ENCODE measurements around the gene ZNF709.
"Not testable (repeated sequence)": the region's sequence is repeated elsewhere in the genome, so short reads cannot be mapped to it uniquely, and the experiment has no call there.

ZNF709 gene

DNA sequence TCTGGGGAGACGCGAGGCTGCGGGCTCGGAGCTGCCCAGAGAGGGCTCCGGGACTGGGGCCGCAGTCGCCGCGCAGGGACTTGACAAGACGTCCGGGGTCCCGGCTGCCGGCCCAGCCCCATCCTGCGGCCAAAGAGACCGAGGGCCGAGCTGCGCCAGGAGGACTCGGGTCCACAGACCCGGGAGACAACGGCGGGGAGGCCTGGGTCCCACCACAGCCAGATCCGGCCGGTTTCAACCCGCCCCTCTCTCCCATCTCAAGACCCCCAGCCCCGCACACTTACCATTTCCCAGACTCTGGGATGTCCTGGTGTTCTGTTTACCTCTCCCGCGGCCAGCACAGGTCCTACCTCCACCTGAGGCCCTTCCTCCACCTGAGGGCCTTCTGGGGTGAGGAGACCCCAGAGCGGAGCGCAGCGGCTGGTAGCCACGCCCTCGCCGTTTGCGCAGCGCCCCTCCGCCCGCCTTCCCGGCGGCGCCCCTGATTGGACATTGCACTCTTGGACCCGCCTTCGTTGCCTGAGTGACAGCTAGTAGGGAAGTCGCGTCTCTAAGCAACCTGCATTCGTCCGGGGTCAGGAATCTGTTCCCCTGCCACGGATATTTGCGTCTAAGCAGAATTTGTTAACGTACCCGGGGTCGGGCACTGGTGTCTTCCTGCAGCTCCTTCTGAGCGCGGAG lies at the start of gene ZNF709:
TSS of gene ZNF709 (minus strand) at position 446 of the 681 bp plus-strand sequence. CDS start at position 287, 159 bp downstream.
- peak; percentile 90 for DNase-seq (ENCODE audit: low spot score)

GRCh38 chr19:12527034-12527836 lies 42.6 kb upstream of the ZNF709 start:
- no peak for DNase-seq (ENCODE audit: low spot score)

- DNase-seq (ENCODE audit: low spot score), result no peak
Observed at GRCh38 chr19:12526542-12526941, 41.9 kb upstream of the ZNF709 start.

GRCh38 chr19:12521996-12522395 lies 37.4 kb upstream of the ZNF709 start:
- DNase-seq (ENCODE audit: low spot score), result no peak

DNA sequence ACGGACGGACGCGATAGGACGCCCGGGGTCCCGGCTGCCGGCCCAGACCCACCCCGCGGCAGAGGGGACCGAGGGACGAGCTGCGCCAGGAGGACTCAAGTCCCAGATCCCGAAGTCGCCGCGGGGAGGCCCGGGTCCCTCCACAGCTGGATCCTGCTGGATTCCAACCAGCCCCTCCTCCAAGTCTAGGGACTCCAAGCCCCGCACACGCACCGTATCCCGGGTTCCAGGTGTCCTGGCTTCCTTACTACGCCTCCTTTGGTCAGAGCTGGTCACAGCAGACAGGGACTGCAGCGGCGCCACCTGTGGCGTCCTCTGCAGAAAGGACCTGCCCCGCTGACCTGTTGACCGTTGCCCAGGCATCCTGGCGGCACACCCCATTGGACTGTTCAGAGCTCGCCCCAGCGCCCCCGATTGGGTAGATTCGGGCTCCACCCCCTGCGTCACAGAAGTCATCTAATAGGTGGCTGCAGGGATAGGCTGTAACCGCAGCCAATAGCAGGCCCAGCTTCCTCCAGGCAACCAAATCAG lies 29.0 kb upstream of the ZNF709 start:
- peak; percentile 57 for DNase-seq (ENCODE audit: low spot score)

DNA sequence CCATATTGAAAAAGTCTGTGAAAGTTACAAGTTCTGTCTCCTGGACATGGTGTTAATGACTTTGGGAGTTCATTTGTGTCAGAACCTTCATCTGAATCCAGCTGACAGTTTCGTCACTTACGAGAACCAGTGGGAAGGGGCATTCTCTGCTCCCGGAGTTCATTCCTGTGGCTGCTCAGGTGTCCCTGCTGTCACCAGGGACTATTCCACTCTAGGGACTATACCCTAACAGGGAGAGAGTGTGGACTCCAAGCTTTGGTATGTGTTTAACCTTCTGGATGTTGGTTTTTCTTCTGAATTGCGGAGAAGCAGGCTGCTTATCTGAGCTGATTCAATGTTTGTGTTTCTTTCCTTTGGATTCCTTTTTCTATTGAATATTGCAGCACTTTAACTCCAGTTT lies 12.4 kb upstream of the ZNF709 start:
- DNase-seq (ENCODE audit: low spot score), result no peak

GRCh38 chr19:12496480-12496879 lies 11.9 kb upstream of the ZNF709 start:
- DNase-seq (ENCODE audit: low spot score), result no peak

DNA sequence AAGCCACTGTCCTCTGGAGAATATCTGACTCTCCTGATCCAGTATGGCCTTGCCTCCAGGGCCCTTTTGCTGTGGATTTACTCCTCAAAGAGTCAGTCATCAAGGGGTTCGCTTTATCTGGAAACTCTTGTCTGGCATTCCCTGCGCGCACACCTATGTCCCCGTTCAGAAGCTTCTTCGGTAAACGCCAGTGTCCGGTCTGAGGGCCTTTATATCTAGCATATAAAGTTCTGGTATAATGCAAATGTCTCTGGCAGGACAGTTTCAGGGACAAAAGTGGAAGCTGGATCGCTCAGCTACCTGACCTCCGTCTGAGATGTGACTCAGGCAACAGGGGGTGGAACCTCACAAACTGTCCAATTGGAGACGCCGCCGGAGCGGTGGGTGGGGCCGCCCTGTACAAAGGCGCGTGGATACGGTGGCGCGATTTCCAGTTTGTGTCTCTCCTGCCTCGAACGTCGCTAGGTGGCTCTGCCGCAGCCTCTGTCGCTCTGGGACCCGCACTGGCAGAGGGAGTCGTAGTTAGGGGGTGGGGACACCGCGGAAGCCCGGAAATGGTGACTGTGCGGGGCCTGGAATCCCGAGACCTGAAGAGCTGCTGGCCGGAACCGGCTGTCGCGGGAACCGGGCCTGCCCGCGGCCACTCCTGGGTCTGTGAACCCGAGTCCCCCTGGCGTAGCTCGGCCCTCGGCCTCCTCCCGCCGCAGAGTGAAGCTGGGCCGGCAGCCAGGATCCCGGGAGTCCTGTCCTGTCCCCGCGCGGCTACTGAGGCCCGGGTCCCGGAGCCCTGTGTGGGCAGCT lies 10.6 kb upstream of the ZNF709 start:
- peak; percentile 93 for DNase-seq (ENCODE audit: low spot score)

GRCh38 chr19:12494260-12494860 lies 9.7 kb upstream of the ZNF709 start:
- DNase-seq (ENCODE audit: low spot score), result no peak

DNA sequence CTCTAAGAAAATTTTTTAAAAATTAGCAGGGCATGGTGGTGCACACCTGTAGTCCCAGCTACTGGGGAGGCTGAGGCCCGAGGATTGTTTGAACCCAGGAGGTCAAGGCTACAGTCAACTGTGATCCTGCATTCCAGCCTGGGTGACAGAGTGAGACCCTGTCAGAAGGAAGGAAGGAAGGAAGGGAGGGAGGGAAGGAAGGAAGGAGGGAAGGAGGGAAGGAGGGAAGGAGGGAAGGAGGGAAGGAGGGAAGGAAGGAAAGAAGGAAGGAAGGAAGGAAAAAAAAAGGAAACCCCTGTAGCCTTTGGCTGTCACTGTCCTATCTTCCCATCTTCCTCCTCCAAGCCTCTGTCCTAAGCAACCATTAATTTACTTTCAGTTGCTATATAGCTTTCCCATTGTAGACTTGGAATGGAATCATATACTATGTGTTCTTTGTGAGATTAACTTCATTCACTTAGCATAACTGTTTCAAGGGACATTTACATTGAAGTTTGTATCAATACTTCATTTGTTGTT lies 1.7 kb upstream of the ZNF709 start:
- DNase-seq (ENCODE audit: low spot score), result not testable (repeated sequence)

- no peak for DNase-seq (ENCODE audit: low spot score)
Observed at GRCh38 chr19:12485571-12485970, 955 bp upstream of the ZNF709 start.

GRCh38 chr19:12485052-12485416 lies 418 bp upstream of the ZNF709 start:
- DNase-seq (ENCODE audit: low spot score), result no peak

DNA sequence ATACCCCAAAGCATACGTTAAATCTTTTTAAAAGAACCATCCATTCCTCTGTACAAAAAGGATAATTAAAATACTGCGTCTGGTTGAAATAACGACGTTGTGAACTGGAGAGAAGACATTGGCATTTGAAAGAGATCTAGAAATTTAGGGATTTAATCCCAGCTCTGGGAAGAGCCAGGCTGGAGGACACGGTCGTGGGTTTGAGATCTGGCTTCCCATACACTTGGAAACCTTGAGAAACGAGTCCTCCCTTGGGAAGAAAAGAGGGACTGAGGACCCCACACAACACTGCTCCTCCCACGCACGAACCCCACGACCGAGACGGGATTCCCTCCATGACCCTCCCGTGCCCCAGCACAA lies 625 bp downstream of the ZNF709 start:
- DNase-seq (ENCODE audit: low spot score), result no peak

GRCh38 chr19:12482509-12482886 lies 2.1 kb downstream of the ZNF709 start:
- no peak for DNase-seq (ENCODE audit: low spot score)

DNA sequence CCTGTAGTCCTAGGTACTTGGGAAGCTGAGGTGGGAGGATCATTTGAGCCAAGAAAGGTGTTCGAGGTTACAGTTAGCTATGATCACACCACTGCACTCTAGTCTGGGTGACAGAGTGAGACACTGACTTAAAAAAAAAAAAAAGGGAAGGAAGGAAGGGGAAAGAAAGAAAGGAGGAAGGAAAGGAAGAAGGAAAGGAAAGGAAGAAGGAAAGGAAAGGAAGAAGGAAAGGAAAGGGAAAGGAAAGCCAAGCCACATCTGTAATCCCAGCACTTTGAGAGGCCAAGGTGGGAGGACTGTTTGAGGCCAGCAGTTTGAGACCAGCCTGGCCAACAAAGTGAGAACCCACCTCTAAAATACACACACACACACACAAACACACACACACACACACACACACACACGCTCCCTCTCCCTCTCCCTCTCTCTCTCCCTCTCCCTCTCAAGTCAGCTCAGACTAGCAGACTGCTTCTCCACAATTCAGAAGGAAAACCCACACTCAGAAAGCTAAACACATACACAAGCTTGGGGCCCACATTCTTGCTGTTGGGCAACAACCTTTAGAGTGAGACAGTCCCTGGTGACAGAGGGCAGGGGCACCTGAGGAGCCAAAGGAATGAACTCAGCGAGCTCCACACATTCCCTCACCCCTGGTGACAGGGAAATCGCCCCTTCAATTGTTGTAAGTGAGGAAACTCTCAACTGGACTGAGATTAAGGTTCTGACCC lies 2.7 kb downstream of the ZNF709 start:
- DNase-seq (ENCODE audit: low spot score), result no peak

DNA sequence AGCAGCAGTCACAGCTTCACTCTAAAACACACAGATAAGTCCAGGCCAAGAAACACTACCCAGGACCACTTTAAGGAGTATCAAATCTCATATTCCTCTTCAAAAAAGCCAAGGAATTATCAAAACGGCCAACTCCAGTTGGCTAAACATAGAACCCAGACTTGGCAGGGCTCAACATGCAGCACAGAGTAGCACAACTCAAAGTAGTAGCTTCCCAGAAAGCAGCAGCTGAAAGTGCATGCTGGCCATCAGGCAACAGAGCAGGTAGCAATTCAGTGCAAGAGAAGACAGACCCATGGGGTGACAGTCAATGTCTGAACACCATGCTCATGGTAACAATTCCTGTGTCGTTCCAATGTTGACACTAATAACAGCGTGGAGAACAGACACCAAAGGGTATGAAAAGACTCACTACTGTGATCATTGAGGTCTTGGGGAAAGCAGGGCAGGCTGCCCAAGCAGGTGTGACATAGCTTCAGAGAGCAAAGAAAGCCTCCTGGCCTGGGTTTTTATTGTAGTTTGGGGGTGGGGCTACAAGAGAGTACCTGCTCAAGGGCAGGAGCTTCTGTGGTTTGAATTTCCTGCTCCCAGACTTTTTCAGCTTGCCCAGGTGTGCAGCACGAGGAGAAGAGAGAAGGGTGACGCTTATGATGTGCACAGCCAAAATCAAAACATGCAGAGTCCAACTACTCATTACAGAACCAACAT lies 6.2 kb downstream of the ZNF709 start:
- no peak for DNase-seq (ENCODE audit: low spot score)

- not testable (repeated sequence) for DNase-seq (ENCODE audit: low spot score)
Observed at GRCh38 chr19:12467651-12468050, 17.0 kb downstream of the ZNF709 start.

GRCh38 chr19:12465211-12465610 lies 19.4 kb downstream of the ZNF709 start:
- no peak for DNase-seq (ENCODE audit: low spot score)

DNA sequence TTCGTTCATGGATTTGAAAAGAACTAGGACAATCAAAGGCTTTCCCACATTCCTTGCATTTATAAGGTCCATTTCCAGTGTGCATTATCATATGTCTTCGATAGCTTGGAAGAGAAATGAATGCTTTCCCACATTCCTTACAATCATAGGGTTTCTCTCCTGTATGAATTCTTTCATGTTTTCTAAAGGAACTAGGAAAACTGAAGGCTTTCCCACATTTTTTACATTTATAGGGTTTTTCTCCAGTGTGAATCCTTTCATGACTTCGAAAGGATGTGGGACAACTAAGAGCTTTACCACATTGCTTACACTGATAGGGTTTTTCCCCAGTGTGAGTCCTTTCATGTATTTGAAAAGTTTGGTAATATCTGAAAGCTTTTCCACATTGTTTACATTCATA lies 19.8 kb downstream of the ZNF709 start:
- no peak for DNase-seq (ENCODE audit: low spot score)

GRCh38 chr19:12464139-12464538 lies 20.5 kb downstream of the ZNF709 start:
- not testable (repeated sequence) for DNase-seq (ENCODE audit: low spot score)

DNA sequence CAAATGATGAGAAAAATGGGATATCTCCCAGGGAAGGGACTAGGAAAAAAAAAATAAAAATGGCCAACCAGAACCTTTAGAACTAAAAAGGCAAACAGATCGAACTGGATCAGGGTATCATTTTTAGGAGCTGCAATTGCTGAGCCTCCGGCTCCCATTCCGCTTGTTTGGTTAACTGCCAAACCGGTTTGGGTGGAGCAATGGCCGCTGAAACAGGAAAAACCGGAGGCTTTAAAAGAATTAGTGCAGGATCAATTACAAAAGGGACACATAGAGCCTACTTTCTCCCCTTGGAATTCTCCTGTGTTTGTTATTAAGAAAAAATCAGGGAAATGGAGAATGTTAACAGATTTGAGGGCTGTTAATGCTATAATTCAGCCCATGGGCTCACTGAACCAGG lies 31.1 kb downstream of the ZNF709 start:
- DNase-seq (ENCODE audit: low spot score), result no peak
